NCI-H1694 treated with DMSO at 0.1 percent for 48 hours (cell line): ENCODE results near the gene SLC12A5.
A peak's percentile ranks its signal among the peaks of the same experiment; 100 is the strongest.
"Not testable (repeated sequence)": the region's sequence is repeated elsewhere in the genome, so short reads cannot be mapped to it uniquely, and the experiment has no call there.

Source experiments
- DNase-seq: peaks from one replicate; lab custom pipeline; 2025; lab: John Stamatoyannopoulos, UW

Gene SLC12A5

DNA sequence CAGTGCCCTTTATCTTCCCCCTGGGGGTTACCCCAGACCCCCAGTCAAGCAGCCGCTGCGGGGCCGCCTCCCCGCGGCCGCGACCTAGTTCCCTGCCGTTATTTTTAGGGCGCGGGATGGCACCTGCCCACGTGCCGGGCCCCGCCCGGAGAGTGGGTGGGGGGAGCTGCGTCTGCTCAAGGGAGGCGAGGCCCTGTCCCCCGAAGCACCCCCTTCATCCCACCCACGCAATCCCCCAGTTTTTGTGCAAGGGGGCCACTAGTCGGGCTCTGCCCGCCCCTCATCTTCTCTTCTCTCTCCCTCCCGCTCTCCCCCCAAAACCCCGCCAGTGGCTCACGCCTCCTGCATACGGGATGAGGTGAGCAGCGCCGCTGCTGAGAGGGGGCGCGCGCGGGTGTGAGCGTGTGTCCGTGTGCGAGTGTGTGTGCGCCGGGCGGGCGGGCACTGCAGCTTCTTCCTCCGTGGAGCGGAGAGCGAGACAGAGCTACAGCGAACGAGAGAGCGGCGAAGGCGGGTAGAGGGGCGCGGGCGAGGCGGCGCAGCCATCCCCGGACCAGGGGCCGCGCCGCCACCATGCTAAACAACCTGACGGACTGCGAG is at the start of gene SLC12A5:
Gene SLC12A5 (plus strand): TSS at position 444 of the 600 bp plus-strand sequence. CDS start 130 bp downstream, at position 574.
- DNase-seq = no peak

DNA sequence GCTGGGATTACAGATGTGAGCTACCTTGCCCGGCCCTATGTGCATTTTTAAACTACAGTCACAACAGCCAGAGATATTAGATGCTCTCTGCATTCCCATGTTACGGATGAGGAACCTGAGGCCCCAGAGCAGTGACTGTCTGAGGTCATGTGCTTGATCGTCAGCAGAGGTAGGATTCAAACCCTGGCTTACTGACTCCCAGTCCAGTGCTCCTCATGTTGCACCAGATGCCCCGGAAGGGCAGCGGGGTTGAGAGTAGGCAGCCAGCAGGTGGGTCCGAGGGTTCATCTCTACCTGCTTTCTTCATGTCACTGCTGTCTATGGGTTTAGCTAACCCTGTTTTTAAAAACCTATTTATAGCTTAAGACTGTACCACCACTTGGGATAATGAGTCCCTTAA is 47.8 kb upstream of the SLC12A5 start:
- DNase-seq = no peak

DNA sequence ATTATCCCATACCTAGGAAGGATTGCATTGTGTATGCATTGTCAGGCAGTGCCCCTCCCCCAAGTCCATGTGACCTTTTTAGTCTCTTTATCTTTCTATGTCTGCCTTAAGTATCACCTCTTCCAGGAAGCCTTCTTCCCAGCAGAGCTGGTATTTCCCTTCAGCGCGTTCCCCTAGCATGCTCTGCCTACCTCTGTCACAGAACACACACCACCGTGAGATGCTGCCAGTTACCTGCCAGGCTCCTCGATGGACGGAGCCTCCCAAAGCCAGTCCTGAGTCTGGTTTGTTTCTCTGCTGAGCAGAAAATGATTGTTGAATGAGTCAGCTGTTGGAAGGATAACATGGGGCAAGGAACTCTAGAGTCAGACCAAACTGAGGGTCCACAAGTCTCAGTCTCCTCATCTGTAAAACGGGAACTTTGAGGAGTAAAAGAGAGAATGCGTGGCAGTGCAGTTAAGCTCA is 45.7 kb upstream of the SLC12A5 start:
- DNase-seq = no peak

DNA sequence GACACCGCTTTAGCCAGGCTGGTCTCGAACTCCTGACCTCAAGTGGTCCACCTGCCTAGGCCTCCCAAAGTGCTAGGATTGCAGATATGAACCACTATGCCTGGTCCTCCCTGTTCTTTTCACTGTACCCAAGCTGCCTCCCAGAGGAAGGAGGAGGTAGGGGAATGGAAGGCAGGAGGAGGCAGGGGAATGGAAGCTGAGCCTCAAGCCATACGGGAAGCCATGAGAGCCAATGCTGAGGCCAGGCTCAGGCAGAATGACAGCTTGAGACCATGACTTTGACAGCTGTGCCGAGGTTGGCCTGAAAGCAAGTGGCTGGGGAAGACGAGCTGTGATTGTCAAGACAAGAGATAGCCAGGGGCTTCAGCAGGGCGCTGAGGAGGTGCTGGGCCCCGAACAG is 43.4 kb upstream of the SLC12A5 start:
- no peak for DNase-seq

DNA sequence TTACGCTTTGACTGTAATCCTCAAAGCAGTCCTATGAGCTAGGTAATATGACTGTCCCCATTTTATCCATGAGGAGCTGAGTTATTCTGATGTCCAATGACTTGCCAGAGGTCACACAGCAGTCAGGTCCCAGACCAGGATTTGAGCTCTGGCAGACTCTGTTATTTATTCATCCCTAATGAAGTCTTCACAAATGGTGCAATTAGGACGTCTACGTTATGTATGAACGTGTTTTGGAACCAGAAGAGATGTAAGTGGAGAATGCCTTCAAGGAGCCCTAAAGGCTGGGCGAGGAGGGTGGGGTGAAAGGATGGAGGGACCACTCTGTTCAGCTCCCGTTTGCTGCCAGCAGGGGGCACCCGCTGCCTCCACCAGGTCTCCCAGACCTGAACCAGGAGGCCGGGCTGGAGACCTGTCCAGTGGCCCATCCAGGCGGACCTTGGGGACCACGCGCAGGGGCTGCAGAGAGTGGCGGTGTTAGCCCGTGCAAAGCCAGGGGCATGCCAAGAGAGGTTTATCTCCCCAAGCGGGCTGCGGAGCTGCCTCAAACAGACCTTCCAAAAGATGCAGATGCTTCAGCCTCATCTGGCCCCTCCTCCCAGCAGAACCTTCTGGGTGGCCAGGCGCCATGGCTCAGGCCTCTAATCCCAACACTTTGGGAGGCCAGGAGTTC is 41.8 kb upstream of the SLC12A5 start:
- DNase-seq = peak; percentile 22

DNA sequence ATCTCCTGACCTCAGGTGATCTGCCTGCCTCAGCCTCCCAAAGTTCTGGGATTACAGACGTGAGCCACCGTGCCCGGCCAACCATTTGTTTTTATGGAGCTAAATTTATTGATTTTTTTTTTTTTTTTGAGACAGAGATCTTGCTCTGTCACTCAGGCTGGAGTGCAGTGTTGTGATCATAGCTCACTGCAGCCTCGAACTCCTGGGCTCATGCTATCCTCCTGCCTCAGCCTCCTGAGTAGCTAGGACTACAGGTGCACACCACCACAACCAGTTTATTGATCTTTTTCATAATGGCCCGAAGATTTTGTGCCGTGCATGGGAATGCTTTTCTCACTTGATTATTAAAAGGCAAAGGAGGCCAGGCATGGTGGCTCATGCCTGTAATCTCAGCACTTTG is 40.2 kb upstream of the SLC12A5 start:
- DNase-seq = not testable (repeated sequence)

DNA sequence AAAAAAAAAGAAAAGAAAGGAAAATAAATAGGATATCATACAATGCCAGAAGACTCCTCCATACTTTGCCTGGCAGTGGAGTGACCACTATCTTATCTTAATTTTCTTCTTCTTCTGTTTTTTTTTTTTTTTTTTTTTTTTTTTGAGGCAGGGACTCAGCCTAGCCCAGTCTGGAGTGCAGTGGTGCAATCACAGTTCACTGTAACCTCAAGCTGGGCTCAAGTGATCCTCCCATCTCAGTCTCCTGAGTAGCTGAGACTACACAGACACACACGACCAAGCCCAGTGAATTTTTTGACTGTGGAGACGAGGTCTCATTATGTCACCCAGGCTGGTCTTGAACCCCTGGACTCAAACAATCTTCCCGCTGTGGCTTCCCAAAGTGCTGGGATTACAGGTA is 37.4 kb upstream of the SLC12A5 start:
- DNase-seq = no peak

DNA sequence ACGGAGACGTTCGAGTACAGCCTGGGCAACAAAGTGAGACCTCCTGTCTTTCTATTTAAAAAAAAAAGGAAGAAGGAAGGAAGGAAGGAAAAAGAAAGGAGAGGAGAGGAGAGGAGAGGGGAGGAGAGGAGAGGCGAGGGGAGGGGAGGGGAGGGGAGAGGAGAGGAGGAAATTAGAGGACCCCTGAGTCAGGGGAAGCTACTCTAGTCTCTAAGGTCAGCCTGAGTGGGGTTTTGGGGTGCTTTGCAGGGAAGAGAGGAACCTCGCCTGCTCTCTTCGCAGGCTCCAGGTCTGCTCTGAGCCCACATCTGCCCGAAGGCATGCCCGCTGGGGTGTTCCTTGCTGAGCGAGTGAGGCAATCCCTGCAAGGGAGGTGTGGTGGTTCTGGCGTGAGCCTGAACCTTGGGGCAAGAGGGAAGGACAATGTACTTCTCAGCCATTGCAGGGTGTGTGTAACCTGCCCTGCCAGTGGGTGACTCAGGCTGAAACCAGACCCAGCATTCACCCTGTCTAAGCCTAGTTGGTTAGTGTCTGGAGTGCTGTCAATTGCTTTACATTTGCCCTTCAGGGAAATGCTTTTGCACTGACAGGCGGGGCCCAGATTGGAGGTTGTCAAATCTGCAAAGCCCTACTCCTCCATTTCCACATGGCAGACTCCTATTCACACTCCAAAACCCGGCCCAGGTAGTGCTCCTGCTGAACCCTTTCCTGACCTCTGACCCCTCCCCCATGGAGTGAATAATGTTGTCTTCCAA is 35.6 kb upstream of the SLC12A5 start:
- DNase-seq = no peak

DNA sequence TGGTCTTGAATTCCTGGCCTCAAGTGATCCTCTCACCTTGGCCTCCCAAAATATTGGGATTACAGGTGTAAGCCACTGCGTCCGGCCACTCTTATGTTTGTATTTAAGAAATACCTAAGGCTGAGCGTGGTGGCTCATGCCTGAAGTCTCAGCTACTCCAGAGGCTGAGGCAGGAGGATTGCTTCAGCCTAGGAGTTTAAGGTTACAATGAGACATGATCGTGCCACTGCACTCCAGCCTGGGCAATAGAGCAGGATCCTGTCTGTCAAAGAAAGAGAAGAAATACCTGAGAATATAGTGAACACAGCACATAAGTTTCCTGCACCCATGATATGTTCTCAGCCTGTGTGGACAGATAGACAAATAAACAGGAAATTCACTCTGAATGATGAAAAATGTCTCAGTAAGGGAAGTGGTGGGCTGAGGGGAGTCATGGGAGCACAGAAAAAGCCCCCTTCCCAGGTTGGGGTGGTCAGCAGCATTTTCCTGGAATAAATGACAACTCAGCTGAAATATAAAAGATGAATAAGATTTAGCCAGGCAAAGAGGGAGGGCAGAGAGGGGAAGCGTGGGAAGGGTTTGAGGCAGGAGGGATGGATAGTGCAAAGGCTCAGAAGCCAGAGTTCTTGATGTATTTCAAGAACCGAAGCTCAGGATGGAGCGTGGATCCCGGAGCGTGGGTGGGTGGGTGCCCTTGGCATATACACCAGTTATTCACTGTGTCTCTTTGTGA is 34.1 kb upstream of the SLC12A5 start:
- DNase-seq = no peak

DNA sequence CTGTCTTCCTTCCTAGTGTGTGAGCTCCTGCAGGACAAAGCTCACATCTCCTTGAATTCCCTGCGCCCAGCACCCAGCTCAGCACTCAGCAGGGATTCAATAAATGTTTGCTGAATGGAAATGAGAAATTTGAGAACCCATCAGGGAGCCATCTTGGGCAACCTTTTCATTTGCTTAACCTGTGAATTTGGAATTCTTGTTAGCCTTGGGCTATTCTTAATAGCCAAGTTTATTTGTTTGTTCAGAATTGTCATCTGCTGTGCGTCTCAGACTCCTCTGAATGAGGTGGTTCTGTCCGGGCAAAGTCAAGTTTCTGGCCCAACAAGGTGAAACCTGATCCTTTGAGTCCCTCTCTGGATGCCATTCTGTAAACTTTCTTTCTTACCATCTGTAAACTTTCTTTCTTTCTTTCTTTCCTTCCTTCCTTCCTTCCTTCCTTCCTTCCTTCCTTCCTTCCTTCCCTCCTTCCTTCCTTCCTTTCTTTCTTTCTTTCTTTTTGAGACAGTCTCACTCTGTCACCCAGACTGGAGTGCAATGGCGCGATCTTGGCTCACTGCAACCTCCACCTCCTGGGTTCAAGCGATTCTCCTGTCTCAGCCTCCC is 33.4 kb upstream of the SLC12A5 start:
- not testable (repeated sequence) for DNase-seq

DNA sequence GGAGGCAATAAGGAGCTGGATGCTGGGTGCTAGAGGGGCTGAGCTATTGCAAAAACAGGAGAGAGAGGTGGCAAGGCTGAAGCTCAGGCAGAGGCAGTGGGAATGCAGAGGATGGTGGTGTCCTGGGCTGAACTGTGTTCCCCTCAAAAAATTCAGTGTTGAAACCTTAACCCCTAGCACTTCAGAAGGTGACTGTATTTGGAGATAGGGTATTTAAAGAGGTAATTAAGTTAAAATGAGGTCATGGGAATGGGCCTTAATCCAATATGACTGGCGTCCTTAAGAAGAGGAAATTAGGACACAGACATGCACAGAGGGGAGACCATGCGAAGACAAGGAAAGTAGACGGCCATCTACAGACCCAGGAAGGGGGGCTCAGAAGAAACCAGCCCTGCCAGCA is 31.8 kb upstream of the SLC12A5 start:
- no peak for DNase-seq

DNA sequence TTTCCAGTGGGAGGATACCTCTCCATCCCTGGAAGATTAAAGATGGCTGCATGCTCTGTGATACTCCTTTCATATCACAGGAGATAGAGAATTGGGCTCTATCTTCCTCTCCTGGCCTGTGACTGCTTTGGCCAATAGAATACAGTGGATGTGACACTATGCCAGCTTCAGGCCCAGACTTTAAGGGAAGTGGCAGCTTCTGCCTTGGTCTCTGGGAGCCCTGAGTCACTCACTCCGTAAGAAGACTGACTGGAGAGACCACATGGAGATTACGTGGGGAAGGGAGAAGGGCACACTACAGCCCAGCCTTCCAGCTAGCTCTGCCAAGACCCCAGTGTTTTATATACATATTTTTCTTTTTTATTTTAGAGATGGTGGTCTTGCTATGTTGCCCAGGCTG is 30.7 kb upstream of the SLC12A5 start:
- no peak for DNase-seq

DNA sequence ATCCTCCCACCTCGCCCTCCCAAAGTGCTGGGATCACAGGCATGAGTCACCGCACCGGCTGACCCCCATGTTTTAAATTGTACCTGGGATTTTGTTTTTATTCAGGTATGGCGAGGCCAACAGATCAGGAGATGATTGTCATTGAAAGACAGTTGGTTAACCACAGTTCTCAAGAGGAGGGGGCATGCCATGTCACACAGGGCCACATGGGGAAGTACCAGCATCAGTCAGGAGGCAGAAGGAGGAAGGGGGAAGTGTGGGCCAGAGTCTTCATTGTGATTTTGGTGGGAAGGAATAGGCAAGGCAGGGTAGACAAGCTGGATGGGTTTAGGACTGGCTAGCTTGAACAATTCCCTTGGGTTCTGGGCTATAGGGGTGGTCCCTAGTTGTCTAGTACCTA is 30.3 kb upstream of the SLC12A5 start:
- DNase-seq = no peak

DNA sequence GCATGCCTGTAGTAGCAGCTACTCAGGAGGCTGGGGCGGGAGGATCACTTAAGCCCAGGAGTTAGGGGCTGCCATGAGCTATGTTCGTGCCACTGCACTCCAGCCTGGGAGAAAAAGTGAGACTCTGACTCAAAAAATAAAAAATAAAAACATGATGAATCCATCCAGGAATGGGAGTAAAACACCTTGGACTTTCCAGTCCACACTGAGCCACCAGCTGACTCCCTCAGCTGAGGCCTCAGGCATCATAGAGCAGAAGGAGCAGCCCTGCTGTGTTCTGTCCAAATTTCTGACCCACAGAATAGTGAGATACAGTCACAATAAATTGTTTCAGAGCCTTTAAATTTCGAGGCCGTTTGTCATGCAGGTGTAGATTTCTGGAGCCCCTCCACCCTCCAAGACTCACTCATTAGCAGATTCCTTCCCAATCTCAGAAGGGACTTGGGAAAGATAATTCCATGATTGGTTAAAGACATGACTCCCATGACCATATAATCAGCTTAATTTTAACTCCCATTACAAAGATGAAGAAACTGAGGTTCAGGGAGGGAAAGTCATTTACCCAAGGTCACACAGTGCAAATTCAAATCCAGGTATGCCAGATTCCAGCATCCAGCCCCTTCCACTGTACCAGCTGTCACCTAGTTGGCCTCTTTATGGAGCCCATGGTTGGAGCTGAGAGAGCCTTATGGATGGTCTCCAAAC is 29.3 kb upstream of the SLC12A5 start:
- no peak for DNase-seq

DNA sequence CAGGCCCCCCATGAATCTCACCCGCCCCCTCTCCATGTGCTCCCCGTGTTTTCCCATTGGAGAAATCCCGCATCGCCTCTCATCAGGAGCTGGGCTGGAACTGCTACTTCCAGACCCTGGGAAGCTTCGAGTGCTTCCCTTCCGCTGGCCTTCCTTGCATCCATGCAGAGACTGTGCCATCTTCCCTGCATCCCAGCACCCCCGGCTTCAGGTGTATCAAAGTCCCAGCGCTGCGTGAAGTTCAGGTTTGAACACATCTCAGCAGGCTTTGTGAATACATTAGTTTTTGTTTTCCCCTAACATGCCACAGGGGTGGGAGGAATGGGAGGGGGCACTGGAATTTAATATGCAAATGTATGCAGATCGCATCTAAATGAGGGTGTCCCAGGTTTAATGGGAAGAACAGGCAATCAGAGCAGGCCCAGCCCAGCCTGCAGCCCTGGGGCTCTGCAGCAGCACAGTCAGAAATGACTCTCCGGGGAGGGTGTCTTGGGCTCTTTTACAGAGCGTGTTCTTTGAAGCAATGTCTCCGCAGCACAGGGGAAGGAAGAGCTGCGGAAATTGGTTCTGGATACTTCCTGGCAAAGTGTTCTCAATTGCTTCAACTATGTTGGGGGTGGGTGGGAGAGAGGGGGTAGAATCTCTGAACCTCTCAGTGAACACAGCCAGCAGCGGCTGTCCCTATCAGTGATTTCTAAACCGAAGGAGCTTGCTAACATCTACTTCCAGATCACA is 28.6 kb upstream of the SLC12A5 start:
- no peak for DNase-seq

DNA sequence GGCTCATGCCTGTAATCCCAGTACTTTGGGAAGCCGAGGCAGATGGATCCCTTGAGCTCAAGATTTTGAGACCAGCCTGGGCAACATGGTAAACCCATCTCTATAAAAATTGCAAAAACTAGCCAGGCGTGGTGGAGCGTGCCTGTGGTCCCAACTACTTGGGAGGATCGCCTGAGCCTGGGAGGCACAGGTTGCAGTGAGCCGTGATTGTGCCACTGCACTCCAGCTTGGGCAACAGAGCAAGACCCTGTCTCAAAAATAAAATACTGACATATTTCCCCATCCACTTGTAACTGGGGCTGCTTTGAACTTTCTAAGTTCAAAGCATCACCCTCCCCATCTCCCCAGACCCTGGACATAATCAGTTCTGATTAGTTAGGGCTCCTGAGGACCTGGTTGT is 27.5 kb upstream of the SLC12A5 start:
- no peak for DNase-seq

DNA sequence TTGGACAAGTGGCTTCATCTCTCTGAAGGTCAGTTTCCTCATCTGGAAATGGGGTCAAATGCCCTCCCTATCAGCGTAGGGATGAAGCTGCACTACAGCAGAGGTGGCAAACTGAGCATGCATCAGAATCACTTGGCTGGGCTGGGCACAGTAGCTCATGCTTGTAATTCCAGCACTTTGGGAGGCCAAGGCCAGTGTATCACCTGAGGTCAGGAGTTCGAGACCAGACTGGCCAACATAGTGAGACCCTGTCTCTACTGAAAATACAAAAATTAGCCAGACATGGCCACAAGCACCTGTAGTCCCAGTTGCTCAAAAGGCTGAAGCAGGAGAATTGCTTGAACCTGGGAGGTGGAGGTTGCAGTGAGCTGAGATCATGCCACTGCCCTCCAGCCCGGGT is 27.0 kb upstream of the SLC12A5 start:
- no peak for DNase-seq

DNA sequence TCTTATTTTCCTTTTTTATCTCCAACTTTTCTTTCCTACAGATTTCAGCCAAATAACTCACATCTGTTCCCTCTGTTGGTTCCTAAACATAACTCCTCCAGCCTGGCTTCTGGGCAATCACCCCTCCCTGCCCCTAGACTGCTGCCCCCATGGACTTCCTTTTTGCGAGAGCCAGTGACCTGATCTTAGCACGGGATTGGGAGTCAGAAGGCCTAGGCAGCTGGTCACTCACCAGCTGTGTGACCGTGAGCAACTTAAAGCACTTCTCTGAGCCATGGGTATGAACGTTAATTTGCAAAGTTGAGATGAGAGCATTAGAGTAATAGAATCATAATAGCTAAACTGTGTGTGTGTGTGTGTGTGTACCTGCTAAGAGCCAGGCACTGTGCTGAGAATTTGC is 24.8 kb upstream of the SLC12A5 start:
- DNase-seq = no peak

DNA sequence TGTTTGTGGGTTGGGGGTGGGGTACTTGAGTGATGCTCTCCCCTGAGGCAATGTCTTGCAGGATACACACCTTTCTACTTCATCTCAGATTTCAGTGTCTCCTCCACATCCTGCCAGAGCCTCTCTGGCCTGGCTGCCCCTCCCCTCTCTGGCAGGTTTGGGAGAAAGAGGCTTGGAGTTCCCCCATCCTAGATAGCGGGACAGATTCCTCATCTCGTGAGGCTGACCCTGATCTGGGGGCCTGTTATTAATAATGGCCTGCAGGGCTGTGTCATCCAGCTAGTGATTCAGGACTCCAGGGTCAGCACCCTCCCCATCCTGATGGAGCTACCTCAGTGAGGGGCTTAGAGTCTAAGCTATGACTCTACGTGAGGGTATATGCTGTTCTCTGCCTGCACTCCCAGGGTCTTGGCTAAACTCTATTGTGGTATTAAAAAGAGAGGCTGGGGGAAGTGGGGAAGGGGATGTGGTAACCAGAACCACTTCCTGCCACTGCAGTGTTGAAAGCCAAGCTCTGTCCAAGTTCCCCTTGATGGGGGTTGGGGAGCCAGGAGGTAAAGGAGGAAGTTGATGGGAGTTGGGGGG is 24.0 kb upstream of the SLC12A5 start:
- DNase-seq = no peak

DNA sequence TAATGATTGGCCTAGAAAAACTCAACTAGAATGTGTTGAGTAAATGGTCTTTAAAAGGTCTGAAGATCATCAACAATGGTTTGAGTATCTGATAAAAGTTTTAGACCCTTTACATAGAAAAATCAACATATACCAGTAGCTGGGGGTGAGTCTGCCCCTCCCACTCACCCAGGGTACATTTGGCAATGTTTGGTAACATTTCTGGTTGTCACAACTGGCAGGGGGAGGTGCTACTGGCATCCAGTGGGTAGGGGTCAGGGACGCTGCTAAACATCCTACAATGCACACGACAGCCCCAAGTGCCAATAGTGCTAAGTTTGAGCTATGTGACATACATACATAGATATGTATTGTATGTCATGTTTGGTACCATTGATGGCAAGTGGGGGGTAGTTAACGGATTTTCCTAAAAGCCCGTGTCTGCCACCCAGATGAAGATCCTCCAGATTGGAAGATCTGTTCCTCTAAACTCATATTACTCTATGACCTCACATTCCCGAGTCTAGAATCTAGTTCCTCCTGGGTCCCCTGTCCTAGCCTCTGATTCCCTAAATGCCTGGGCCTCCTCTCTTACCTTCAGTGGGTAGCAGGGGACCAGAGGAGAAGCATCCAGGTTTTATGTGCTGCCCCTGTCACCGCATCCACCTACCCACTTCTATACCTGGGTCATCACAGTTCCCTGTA is 22.9 kb upstream of the SLC12A5 start:
- DNase-seq = no peak
